Large intestine (tissue), 3 donors: Measurements from ENCODE around the gene AMIGO3. TPM values are rescaled to one million over a fixed set of nuclear protein-coding genes. Genes with fewer than 3 reads are reported as not detected.
"Not testable (repeated sequence)": the region's sequence is repeated elsewhere in the genome, so short reads cannot be mapped to it uniquely, and the experiment has no call there.

Source experiments
- DNase-seq, 2 donors: peaks; one replicate each; pipeline versions ENCODE4 v3.0.0 to v3.0.0-alpha.2; 2013
- H3K27ac ChIP-seq: one replicate; pipeline ENCODE4 v1.5.1; 2013; ENCODE audit warnings: low read length
- H3K27me3 ChIP-seq: 2 replicates; pipeline ENCODE4 v1.6.1; 2013; ENCODE audit warnings: low read length; ENCODE audit not compliant: control insufficient read depth, insufficient read depth
- H3K36me3 ChIP-seq: 2 replicates; pipeline ENCODE4 v1.6.1; 2013; ENCODE audit warnings: low read length; ENCODE audit not compliant: control insufficient read depth, insufficient read depth
- H3K4me1 ChIP-seq: one replicate; pipeline ENCODE4 v1.6.1; 2013; ENCODE audit warnings: low read length; ENCODE audit not compliant: control insufficient read depth, insufficient read depth
- H3K4me3 ChIP-seq: one replicate; pipeline ENCODE4 v1.5.1; 2013; ENCODE audit warnings: low read length
- H3K9me3 ChIP-seq: one replicate; pipeline ENCODE4 v1.6.1; 2013; ENCODE audit warnings: mild to moderate bottlenecking, low read depth, low read length, moderate library complexity; ENCODE audit not compliant: control insufficient read depth
- WGBS: methylation state at CpG from one replicate; pipeline ENCODE4 v1.1.5; 2013; ENCODE audit warnings: low lambda C conversion rate; ENCODE audit not compliant: insufficient coverage; 5-methylcytosine and 5-hydroxymethylcytosine counted together
- polyA plus RNA-seq: library from polyadenylated mRNA; unstranded; fragments of 120-200 nt; gene quantifications from one replicate; pipeline ENCODE4 v1.2.1, GENCODE V29; 2013

The AMIGO3 gene
- polyA plus RNA-seq, 1 donor = 1.3 TPM

- no peak overlapping the region for H3K27ac ChIP-seq
- DNase-seq = no peak
- no peak overlapping the region for H3K4me3 ChIP-seq
- no peaks in the 10 kb centered on the region for H3K9me3 ChIP-seq
- no peaks in the 10 kb centered on the region for H3K4me1 ChIP-seq
- no peaks in the 10 kb centered on the region for H3K27me3 ChIP-seq
- H3K36me3 ChIP-seq = peaks cover 93% of the 10 kb centered on the region
- WGBS = no CpG with 5 or more reads among the region's 21 CpGs
These were observed 18.0 kb downstream of the AMIGO3 start for GRCh38 chr3:49701388-49702077.

GRCh38 chr3:49700453-49701128 is 18.9 kb downstream of the AMIGO3 start:
- Histone ChIP-seq H3K36me3 (peaks cover 84% of the 10 kb centered on the region), H3K4me1 (no peaks in the 10 kb centered on the region), H3K27me3 (no peaks in the 10 kb centered on the region), H3K27ac (no peak overlapping the region), H3K9me3 (no peaks in the 10 kb centered on the region), H3K4me3 (no peak overlapping the region)
- DNase-seq = no peak
- WGBS = no CpG with 5 or more reads among the region's 13 CpGs

- no CpG with 5 or more reads among the region's 8 CpGs for WGBS
- Histone ChIP-seq H3K9me3 (no peaks in the 10 kb centered on the region), H3K4me3 (no peak overlapping the region), H3K27ac (no peak overlapping the region), H3K36me3 (peaks cover 79% of the 10 kb centered on the region), H3K27me3 (no peaks in the 10 kb centered on the region), H3K4me1 (no peaks in the 10 kb centered on the region)
- no peak for DNase-seq
These were observed 19.5 kb downstream of the AMIGO3 start for GRCh38 chr3:49700014-49700413.

GRCh38 chr3:49699281-49699979 is 20.1 kb downstream of the AMIGO3 start:
- H3K4me1 ChIP-seq = no peaks in the 10 kb centered on the region
- H3K27me3 ChIP-seq = no peaks in the 10 kb centered on the region
- no CpG with 5 or more reads among the region's 16 CpGs for WGBS
- H3K9me3 ChIP-seq = no peaks in the 10 kb centered on the region
- H3K36me3 ChIP-seq = peaks cover 73% of the 10 kb centered on the region
- no peak overlapping the region for H3K27ac ChIP-seq
- H3K4me3 ChIP-seq = no peak overlapping the region
- no peak for DNase-seq

GRCh38 chr3:49695350-49696015 is 24.0 kb downstream of the AMIGO3 start:
- not testable (repeated sequence) for H3K27me3 ChIP-seq, H3K9me3 ChIP-seq, H3K4me1 ChIP-seq, H3K27ac ChIP-seq, DNase-seq, H3K4me3 ChIP-seq
- no CpG with 5 or more reads among the region's 4 CpGs for WGBS
- peaks cover 35% of the 10 kb centered on the region for H3K36me3 ChIP-seq

- not testable (repeated sequence) for DNase-seq, H3K27me3 ChIP-seq, H3K9me3 ChIP-seq, H3K4me1 ChIP-seq, H3K4me3 ChIP-seq, H3K27ac ChIP-seq
- H3K36me3 ChIP-seq = peaks cover 26% of the 10 kb centered on the region
- no CpG with 5 or more reads among the region's 6 CpGs for WGBS
These were observed 24.9 kb downstream of the AMIGO3 start for GRCh38 chr3:49694409-49695070.

GRCh38 chr3:49691481-49691880 is 28.0 kb downstream of the AMIGO3 start:
- not testable (repeated sequence) for DNase-seq, H3K27ac ChIP-seq, H3K36me3 ChIP-seq, H3K4me1 ChIP-seq, H3K27me3 ChIP-seq, H3K4me3 ChIP-seq, H3K9me3 ChIP-seq
- WGBS = no CpG with 5 or more reads among the region's 3 CpGs

GRCh38 chr3:49690856-49691255 is 28.6 kb downstream of the AMIGO3 start:
- not testable (repeated sequence) for H3K9me3 ChIP-seq, H3K4me1 ChIP-seq, H3K4me3 ChIP-seq, DNase-seq, H3K27ac ChIP-seq, H3K27me3 ChIP-seq, H3K36me3 ChIP-seq
- no CpG with 5 or more reads among the region's 3 CpGs for WGBS

- H3K36me3 ChIP-seq, H3K27me3 ChIP-seq, H3K9me3 ChIP-seq, DNase-seq, H3K4me1 ChIP-seq: not testable (repeated sequence)
- WGBS = no CpG with 5 or more reads among the region's 16 CpGs
- H3K4me3 ChIP-seq = peak overlapping the region; percentile 98
- H3K27ac ChIP-seq = peak overlapping the region; percentile 99
These were observed 29.4 kb downstream of the AMIGO3 start for GRCh38 chr3:49689908-49690624.
